OCI-LY3 (cell line): ENCODE data around the gene MPL.

Experiments used
- H2AFZ ChIP-seq: fragments of 200-600, 300-600 bp; shearing (Covaris generic); 2 replicates; pipeline ENCODE4 v1.6.0; 2014; ENCODE audit warnings: antibody characterized with exemption, low read depth, low read length
- H3K27ac ChIP-seq: fragments of 200-600, 300-600 bp; sonication (generic); 2 replicates; pipeline ENCODE4 v1.5.1; 2014; ENCODE audit warnings: mild to moderate bottlenecking, low read length, moderate library complexity, mixed read lengths
- H3K27me3 ChIP-seq: fragments of 200-600, 300-600 bp; sonication (generic); 2 replicates; pipeline ENCODE4 v1.6.1; 2014; ENCODE audit warnings: low read depth, low read length, mixed read lengths
- H3K36me3 ChIP-seq: fragments of 200-600, 300-600 bp; sonication (generic); replicated peaks from 2 replicates; pipeline ENCODE3; 2014; ENCODE audit warnings: low read depth, low read length, mixed read lengths
- H3K4me1 ChIP-seq: fragments of 300-600, 200-600 bp; sonication (generic); 2 replicates; pipeline ENCODE4 v1.6.1; 2014; ENCODE audit warnings: low read length, mixed read lengths
- H3K4me2 ChIP-seq: fragments of 200-600, 300-600 bp; sonication (generic); 2 replicates; pipeline ENCODE4 v1.6.1; 2014; ENCODE audit warnings: low read length, mixed read lengths
- H3K4me3 ChIP-seq: fragments of 300-600, 200-600 bp; sonication (generic); 2 replicates; pipeline ENCODE4 v1.5.1; 2014; ENCODE audit warnings: antibody characterized with exemption, mild to moderate bottlenecking, low read length, moderate library complexity
- H3K79me2 ChIP-seq: fragments of 300-600, 200-600 bp; shearing (Covaris generic); 2 replicates; pipeline ENCODE4 v1.6.1; 2014; ENCODE audit warnings: mild to moderate bottlenecking, low read length, mixed read lengths
- H3K9ac ChIP-seq: fragments of 300-600, 200-600 bp; shearing (Covaris generic); 2 replicates; pipeline ENCODE4 v1.6.0; 2014; ENCODE audit warnings: mild to moderate bottlenecking, low read length, moderate library complexity
- H3K9me3 ChIP-seq: fragments of 200-600, 300-600 bp; shearing (Covaris generic); 2 replicates; pipeline ENCODE4 v1.6.1; 2014; ENCODE audit warnings: low read length, mixed read lengths; ENCODE audit not compliant: insufficient read depth
- H4K20me1 ChIP-seq: fragments of 200-600, 300-600 bp; sonication (generic); 2 replicates; pipeline ENCODE4 v1.6.1; 2016; ENCODE audit warnings: low read length, mixed read lengths; ENCODE audit not compliant: insufficient read depth
- CTCF ChIP-seq: fragments of 200-600, 300-600 bp; sonication (generic); IDR thresholded peaks from 2 replicates; pipeline ENCODE4 v1.5.1; 2014; ENCODE audit warnings: antibody characterized with exemption, low read length, low read depth
- EZH2phosphoT487 ChIP-seq: fragments of 200-600 bp; shearing (Covaris generic); IDR thresholded peaks from 2 replicates; pipeline ENCODE4 v1.6.1; 2018; ENCODE audit warnings: antibody characterized with exemption, mixed run types, low read depth

The MPL gene

GRCh38 chr1:43304771-43305300 lies 32.8 kb upstream of the MPL start:
- no peak for TF ChIP-seq EZH2phosphoT487
- TF ChIP-seq CTCF: no peak
- H3K9ac ChIP-seq: no peak overlapping the region
- H3K4me1 ChIP-seq: no peaks in the 10 kb centered on the region
- no peak overlapping the region for H3K4me3 ChIP-seq
- H3K9me3 ChIP-seq: no peaks in the 10 kb centered on the region
- no peaks in the 10 kb centered on the region for H3K79me2 ChIP-seq
- H3K27me3 ChIP-seq: peaks cover 6% of the 10 kb centered on the region; the same call in 1 of the 2 replicates
- no peak overlapping the region for H3K4me2 ChIP-seq
- H2AFZ ChIP-seq: no peak overlapping the region
- H3K27ac ChIP-seq: no peak overlapping the region
- H4K20me1 ChIP-seq: no peaks in the 10 kb centered on the region
- no peaks in the 10 kb centered on the region for H3K36me3 ChIP-seq

- Histone ChIP-seq H3K79me2 (no peaks in the 10 kb centered on the region), H3K27ac (no peak overlapping the region), H3K4me3 (no peak overlapping the region), H3K27me3 (peaks cover 6% of the 10 kb centered on the region; the same call in 1 of the 2 replicates), H3K4me2 (no peak overlapping the region), H3K9me3 (no peaks in the 10 kb centered on the region), H3K9ac (no peak overlapping the region), H2AFZ (no peak overlapping the region), H4K20me1 (no peaks in the 10 kb centered on the region), H3K4me1 (no peaks in the 10 kb centered on the region), H3K36me3 (no peaks in the 10 kb centered on the region)
- TF ChIP-seq EZH2phosphoT487: no peak
- TF ChIP-seq CTCF: no peak
Observed at GRCh38 chr1:43305461-43305860, 32.2 kb upstream of the MPL start.

DNA sequence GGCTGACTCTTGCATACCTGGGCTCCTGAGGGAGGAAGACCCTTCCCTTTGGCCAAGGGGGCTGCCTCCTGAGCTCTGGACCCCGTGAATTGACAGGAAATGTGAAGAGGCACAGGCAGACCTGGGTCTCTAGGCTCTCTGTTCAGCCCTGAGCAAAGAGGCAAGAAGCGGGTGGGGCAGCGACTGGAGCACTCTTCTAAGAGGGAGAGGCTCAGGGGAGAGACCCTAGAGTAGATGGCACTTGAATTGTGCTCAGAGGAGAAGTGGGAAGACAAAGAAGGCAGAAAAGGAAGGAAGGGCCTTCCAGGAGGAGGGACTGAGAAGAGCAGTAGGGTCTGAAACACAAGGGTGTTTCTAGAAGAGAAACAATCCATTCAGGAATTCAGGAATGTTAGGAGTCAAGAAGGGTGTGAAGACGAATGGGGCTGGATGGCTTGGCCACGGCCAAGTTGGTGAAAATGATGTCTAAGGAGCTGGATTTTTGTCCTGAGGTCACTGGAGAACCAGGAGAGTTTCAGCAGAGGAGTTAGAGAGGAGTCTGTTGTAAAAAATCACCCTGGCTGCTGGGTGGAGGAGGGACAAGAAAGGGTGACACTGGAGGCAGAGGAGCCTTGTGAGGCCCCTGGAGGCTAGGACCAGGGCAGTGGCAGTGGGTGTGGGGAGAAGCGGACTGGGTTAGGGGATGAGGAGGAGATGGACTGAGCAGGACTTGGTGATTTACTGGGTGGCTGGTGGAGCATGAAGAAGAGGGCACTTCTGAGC lies 31.5 kb upstream of the MPL start:
- no peak for TF ChIP-seq CTCF
- TF ChIP-seq EZH2phosphoT487: no peak
- no peaks in the 10 kb centered on the region for H3K79me2 ChIP-seq
- no peak overlapping the region for H3K27ac ChIP-seq
- H3K9me3 ChIP-seq: no peaks in the 10 kb centered on the region
- H4K20me1 ChIP-seq: no peaks in the 10 kb centered on the region
- H3K4me2 ChIP-seq: no peak overlapping the region
- H3K36me3 ChIP-seq: no peaks in the 10 kb centered on the region
- H3K4me1 ChIP-seq: no peaks in the 10 kb centered on the region
- no peak overlapping the region for H3K9ac ChIP-seq
- H3K27me3 ChIP-seq: peaks cover 6% of the 10 kb centered on the region; the same call in 1 of the 2 replicates
- no peak overlapping the region for H3K4me3 ChIP-seq
- no peak overlapping the region for H2AFZ ChIP-seq

GRCh38 chr1:43306688-43307457 lies 30.7 kb upstream of the MPL start:
- no peaks in the 10 kb centered on the region for H3K79me2 ChIP-seq
- TF ChIP-seq CTCF (no peak), EZH2phosphoT487 (no peak)
- no peak overlapping the region for H2AFZ ChIP-seq
- no peak overlapping the region for H3K4me2 ChIP-seq
- H3K4me1 ChIP-seq: no peaks in the 10 kb centered on the region
- no peaks in the 10 kb centered on the region for H4K20me1 ChIP-seq
- H3K27me3 ChIP-seq: peaks cover 6% of the 10 kb centered on the region; the same call in 1 of the 2 replicates
- no peak overlapping the region for H3K4me3 ChIP-seq
- H3K9ac ChIP-seq: no peak overlapping the region
- no peaks in the 10 kb centered on the region for H3K9me3 ChIP-seq
- H3K36me3 ChIP-seq: no peaks in the 10 kb centered on the region
- no peak overlapping the region for H3K27ac ChIP-seq
